GM18505 (cell line): ENCODE data around the gene SOX18.

ENCODE experiments used
- ATAC-seq: cut with Tn5 transposase; IDR thresholded peaks from one replicate; pipeline ENCODE4 v1.9.1; 2021; ENCODE audit not compliant: unreplicated experiment
- POLR2A ChIP-seq: IDR thresholded peaks from 4 replicates; pipeline ENCODE4 v1.6.1; 2011; ENCODE audit warnings: borderline replicate concordance; ENCODE audit not compliant: insufficient read depth, insufficient read length; ENCODE audit errors: extremely low read depth

Gene SOX18

GRCh38 chr20:64038565-64039292, 10.7 kb downstream of the SOX18 start:
- peak; percentile 51 for ATAC-seq
- no peak for TF ChIP-seq POLR2A

- TF ChIP-seq POLR2A, result no peak
- ATAC-seq, result peak; percentile 25
These were observed 11.2 kb downstream of the SOX18 start for GRCh38 chr20:64038224-64038564.

- TF ChIP-seq POLR2A, result no peak
- ATAC-seq, result no peak
These were observed 11.8 kb downstream of the SOX18 start for GRCh38 chr20:64037498-64038213.

GRCh38 chr20:64037199-64037497, 12.3 kb downstream of the SOX18 start:
- ATAC-seq, result no peak
- no peak for TF ChIP-seq POLR2A

- no peak for ATAC-seq
- TF ChIP-seq POLR2A, result no peak
These were observed 12.9 kb downstream of the SOX18 start for GRCh38 chr20:64036346-64037198.

- no peak for TF ChIP-seq POLR2A
- no peak for ATAC-seq
These were observed 13.5 kb downstream of the SOX18 start, which contains the start of gene C20orf204 for GRCh38 chr20:64035933-64036345. TSS of gene C20orf204 (plus strand) at chr20:64036182. CDS start at chr20:64036324, 142 bp downstream.

GRCh38 chr20:64035066-64035932, 14.1 kb downstream of the SOX18 start:
- TF ChIP-seq POLR2A, result no peak
- ATAC-seq, result no peak

- ATAC-seq, result no peak
- no peak for TF ChIP-seq POLR2A
These were observed 15.4 kb downstream of the SOX18 start for GRCh38 chr20:64033981-64034493.

GRCh38 chr20:64032706-64033624, 16.5 kb downstream of the SOX18 start:
- ATAC-seq, result no peak
- TF ChIP-seq POLR2A, result no peak

GRCh38 chr20:64031822-64032314, 17.6 kb downstream of the SOX18 start:
- no peak for ATAC-seq
- TF ChIP-seq POLR2A, result no peak

GRCh38 chr20:64030371-64031134, 18.9 kb downstream of the SOX18 start:
- ATAC-seq, result no peak

More at GRCh38 chr20:64030371-64031134, 18.9 kb downstream of the SOX18 start:
- TF ChIP-seq POLR2A, result no peak
